Upper lobe of left lung (tissue), 4 donors: ENCODE measurements around the gene PDZK1IP1.

Source experiments
- EP300 ChIP-seq, 4 donors: sonication (generic); formaldehyde crosslinking; IDR thresholded peaks; one replicate each; pipeline ENCODE4 v1.5.1; 2017; ENCODE audit warnings: antibody characterized with exemption in 4 of 4, control low read depth in 2 of 4
- POLR2AphosphoS5 ChIP-seq, 2 donors: sonication (generic); formaldehyde crosslinking; IDR thresholded peaks; one replicate each; pipeline ENCODE4 v1.5.1; 2017; ENCODE audit warnings: antibody characterized with exemption in 2 of 2

- TF ChIP-seq POLR2AphosphoS5 (IDR thresholded peaks at IDR 0.05), result no peak
- TF ChIP-seq EP300 (IDR thresholded peaks at IDR 0.05), result no peak
Observed at GRCh38 chr1:47186267-47187185, 3.3 kb downstream of the PDZK1IP1 start.
